Activated naive CD4-positive, alpha-beta T cell treated with anti-CD3 and anti-CD28 coated beads, Interleukin-2, amount 10 ng/mL, durations not matched to agents 7 days and 5 days (primary cell): ENCODE measurements around the gene PRDM7.

Experiments used
- CTCF ChIA-PET: fragments of 350-600 bp; sonication (Branson Sonifier 250); formaldehyde crosslinking; loops from one replicate; lab custom pipeline; 2021; ENCODE audit warnings: antibody characterized with exemption; lab: Charles Lee
- DNase-seq: peaks from one replicate; pipeline ENCODE4 v3.0.0-alpha.2; 2020
- H3K27ac Mint-ChIP-seq: one replicate; pipeline ENCODE4 v1.8.0; 2021; ENCODE audit warnings: mild to moderate bottlenecking, moderate library complexity, mixed read lengths
- H3K27me3 Mint-ChIP-seq: one replicate; pipeline ENCODE4 v1.8.0; 2021; ENCODE audit warnings: mild to moderate bottlenecking, mixed read lengths
- H3K36me3 Mint-ChIP-seq: one replicate; pipeline ENCODE4 v1.8.0; 2021; ENCODE audit warnings: mixed read lengths
- H3K4me1 Mint-ChIP-seq: one replicate; pipeline ENCODE4 v1.8.0; 2021; ENCODE audit warnings: mixed read lengths
- H3K4me3 Mint-ChIP-seq: one replicate; pipeline ENCODE4 v1.8.0; 2021; ENCODE audit warnings: mild to moderate bottlenecking, moderate library complexity, mixed read lengths
- H3K9me3 Mint-ChIP-seq: one replicate; pipeline ENCODE4 v1.8.0; 2021; ENCODE audit warnings: mixed read lengths

Gene PRDM7

GRCh38 chr16:90034504-90034903 lies 42.6 kb downstream of the PRDM7 start:
- CTCF ChIA-PET = no interaction called here
- H3K27ac Mint-ChIP-seq = no peak overlapping the region

DNA sequence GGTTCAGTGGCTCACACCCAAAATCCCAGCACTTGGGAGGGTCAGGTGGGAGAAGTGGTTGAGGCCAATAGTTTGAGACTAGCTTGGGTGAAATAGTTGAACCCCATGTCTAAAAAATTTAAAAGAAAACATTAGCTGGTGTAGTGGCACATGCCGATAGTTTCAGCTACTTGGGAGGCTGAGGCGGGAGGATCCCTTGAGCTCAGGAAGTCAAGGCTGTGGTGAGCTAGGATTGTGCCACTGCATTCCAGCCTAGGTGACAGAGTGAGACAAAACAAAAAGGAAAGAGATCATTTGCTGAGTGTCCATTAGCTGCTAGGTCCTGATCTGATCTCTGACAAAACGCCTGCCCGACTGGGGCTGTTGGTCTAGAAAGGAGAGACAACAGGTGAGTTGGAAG lies 43.7 kb downstream of the PRDM7 start:
- Mint-ChIP-seq H3K27me3 (no peaks in the 10 kb centered on the region), H3K4me3 (no peak overlapping the region), H3K4me1 (no peaks in the 10 kb centered on the region), H3K36me3 (peaks cover 3% of the 10 kb centered on the region), H3K9me3 (no peaks in the 10 kb centered on the region), H3K27ac (no peak overlapping the region)
- no peak for DNase-seq
- CTCF ChIA-PET = interaction anchor here (1.2 kb wide), 1 partner anchor 15 kb away, joined by 3 read pairs; no protein-coding TSS in a partner anchor

More at GRCh38 chr16:90034504-90034903, 42.6 kb downstream of the PRDM7 start:
- no peaks in the 10 kb centered on the region for H3K27me3 Mint-ChIP-seq
- peaks cover 3% of the 10 kb centered on the region for H3K36me3 Mint-ChIP-seq
- no peaks in the 10 kb centered on the region for H3K4me1 Mint-ChIP-seq
- H3K4me3 Mint-ChIP-seq = no peak overlapping the region
- DNase-seq = no peak
- H3K9me3 Mint-ChIP-seq = no peaks in the 10 kb centered on the region

DNA sequence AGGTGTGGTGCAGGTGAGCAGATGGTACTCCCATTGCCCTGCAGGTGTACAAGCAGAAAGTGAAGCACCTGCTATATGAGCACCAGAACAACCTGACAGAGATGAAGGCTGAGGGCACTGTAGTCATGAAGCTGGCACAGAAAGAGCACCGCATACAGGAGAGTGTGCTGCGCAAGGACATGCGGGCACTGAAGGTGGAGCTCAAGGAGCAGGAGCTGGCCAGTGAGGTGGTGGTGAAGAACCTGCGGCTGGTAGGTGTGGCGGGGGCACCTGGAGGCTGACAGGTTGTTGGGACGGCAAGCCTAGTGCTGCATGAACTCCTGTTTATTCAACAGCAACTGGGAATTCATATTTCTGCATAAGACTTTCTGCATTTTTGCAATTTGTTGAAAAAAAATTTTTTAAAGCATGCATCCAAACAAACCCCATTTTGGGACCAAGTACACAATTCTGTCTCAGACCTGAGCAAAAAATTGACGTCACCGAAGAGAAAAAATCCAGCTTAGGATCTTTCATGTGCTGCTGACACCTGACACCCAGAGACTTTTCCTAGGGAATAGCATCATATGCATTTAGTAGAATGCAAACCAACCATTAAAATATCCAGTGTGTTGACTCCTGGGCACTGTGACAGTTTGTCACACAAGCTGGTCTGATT lies 44.3 kb downstream of the PRDM7 start:
- Mint-ChIP-seq H3K4me3 (no peak overlapping the region), H3K4me1 (no peaks in the 10 kb centered on the region), H3K9me3 (no peaks in the 10 kb centered on the region), H3K27ac (peak overlapping the region; percentile 49), H3K36me3 (peaks cover 3% of the 10 kb centered on the region), H3K27me3 (no peaks in the 10 kb centered on the region)
- DNase-seq = no peak
- CTCF ChIA-PET = interaction anchor here (1.2 kb wide), 1 partner anchor 15 kb away, joined by 3 read pairs; no protein-coding TSS in a partner anchor

- no peaks in the 10 kb centered on the region for H3K27me3 Mint-ChIP-seq
- H3K9me3 Mint-ChIP-seq = no peaks in the 10 kb centered on the region
- CTCF ChIA-PET = no interaction called here
- H3K4me1 Mint-ChIP-seq = peaks cover 3% of the 10 kb centered on the region
- H3K4me3 Mint-ChIP-seq = no peak overlapping the region
- H3K36me3 Mint-ChIP-seq = peaks cover 3% of the 10 kb centered on the region
- no peak for DNase-seq
- H3K27ac Mint-ChIP-seq = peak overlapping the region; percentile 49
These were observed 45.0 kb downstream of the PRDM7 start for GRCh38 chr16:90031931-90032673.

DNA sequence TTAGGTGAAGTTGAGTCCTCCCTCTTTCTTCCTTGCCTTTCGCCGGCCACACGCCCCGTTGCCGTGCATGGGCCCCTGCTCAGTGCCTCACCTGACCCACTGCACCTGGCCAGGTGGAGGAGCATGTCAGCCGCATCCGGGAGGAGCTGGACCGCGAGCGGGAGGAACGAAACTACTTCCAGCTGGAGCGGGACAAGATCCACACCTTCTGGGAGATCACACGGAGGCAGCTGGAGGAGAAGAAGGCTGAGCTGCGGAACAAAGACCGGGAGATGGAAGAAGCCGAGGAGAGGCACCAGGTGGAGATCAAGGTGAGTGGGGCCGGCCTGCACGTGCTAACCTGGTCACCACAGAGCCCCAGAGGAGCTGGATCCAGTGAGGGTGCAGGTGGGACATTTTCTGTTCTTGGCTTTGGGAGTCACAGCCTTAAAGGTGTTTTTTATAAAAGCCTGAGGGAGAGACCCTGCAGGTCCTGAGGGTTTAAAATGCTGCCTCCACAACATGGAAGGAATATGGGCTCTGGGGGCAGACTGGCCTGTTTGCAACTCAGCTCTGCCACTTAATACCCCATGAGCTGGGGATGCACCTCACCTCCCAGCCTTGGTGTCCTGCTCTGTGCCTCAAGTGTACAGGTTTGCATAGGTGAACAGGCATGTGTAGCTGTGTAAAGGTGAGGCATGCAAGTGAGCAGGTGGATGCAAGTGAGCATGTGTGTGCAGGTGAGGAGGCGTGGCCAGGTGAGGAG lies 45.8 kb downstream of the PRDM7 start:
- Mint-ChIP-seq H3K4me1 (peaks cover 6% of the 10 kb centered on the region), H3K4me3 (no peak overlapping the region), H3K27ac (no peak overlapping the region), H3K27me3 (no peaks in the 10 kb centered on the region), H3K9me3 (no peaks in the 10 kb centered on the region), H3K36me3 (peaks cover 3% of the 10 kb centered on the region)
- DNase-seq = no peak
- CTCF ChIA-PET = no interaction called here

DNA sequence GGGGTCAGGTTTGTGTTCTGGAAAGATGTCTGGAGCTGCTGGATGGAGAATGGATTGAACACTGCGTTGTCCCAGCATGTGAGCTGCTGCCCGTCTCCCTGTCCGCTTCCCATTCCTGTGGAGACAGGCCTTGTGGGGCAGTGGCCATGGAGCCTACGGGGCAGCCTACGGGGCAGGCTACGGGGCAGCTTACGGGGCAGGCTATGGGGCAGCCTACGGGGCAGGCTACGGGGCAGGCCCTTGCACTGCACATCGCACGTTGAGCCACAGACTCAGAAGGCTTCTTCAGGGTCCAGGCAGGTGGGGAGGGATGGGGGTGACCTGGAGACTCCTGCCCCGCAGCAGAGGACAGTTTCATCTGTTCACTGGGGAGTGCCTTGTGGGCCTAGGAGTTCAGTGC lies 48.1 kb downstream of the PRDM7 start:
- Mint-ChIP-seq H3K4me3 (no peak overlapping the region), H3K27me3 (no peaks in the 10 kb centered on the region), H3K27ac (no peak overlapping the region), H3K9me3 (no peaks in the 10 kb centered on the region), H3K4me1 (peaks cover 15% of the 10 kb centered on the region), H3K36me3 (peaks cover 3% of the 10 kb centered on the region)
- CTCF ChIA-PET = no interaction called here
- no peak for DNase-seq

GRCh38 chr16:90027611-90028010 lies 49.5 kb downstream of the PRDM7 start:
- CTCF ChIA-PET = no interaction called here
- H3K36me3 Mint-ChIP-seq = peaks cover 3% of the 10 kb centered on the region
- no peak overlapping the region for H3K27ac Mint-ChIP-seq
- H3K4me1 Mint-ChIP-seq = peaks cover 19% of the 10 kb centered on the region
- no peaks in the 10 kb centered on the region for H3K9me3 Mint-ChIP-seq
- no peak for DNase-seq
- no peak overlapping the region for H3K4me3 Mint-ChIP-seq
- peaks cover 3% of the 10 kb centered on the region for H3K27me3 Mint-ChIP-seq

DNA sequence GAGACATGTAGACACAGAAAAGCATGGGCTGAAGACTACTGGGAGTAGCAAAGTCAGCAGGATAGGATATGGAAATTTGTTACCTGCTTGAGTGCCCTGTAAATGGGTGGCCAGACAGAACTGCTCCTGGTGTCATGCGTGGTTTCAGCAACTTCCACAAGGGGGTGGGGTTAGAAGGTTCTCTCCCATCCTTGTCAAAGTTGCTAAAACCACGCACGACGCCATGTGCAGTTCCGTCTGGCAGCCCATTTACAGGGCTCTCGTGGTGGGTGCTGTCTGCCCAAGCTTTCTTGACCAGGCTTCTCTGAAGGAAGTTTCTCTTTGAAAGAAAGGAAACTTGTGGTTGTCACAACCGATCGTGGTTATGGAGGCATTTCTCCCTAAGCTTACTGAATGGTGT lies 51.0 kb downstream of the PRDM7 start:
- peaks cover 13% of the 10 kb centered on the region for H3K27me3 Mint-ChIP-seq
- H3K4me1 Mint-ChIP-seq = peaks cover 30% of the 10 kb centered on the region
- no peak overlapping the region for H3K4me3 Mint-ChIP-seq
- peaks cover 4% of the 10 kb centered on the region for H3K36me3 Mint-ChIP-seq
- H3K9me3 Mint-ChIP-seq = peaks cover 2% of the 10 kb centered on the region
- CTCF ChIA-PET = no interaction called here
- no peak overlapping the region for H3K27ac Mint-ChIP-seq
- no peak for DNase-seq

DNA sequence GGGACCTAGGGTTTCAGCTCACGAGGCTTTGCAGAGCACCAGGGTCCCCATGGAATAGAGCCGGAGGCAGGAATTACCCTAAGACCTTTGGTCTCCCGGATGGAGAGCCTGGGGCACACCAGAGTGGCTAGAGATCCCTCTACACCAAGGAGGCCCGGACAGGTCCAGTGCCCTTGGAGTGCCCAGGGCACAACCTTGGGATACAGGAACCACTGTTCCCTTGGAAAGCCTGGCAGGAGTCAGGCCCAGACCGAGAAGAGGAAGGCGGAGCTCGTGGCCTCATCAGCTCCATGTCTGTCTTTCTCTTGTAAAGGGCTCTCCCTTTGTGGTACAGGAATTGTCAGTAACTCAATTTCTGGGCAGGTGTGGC lies 54.1 kb downstream of the PRDM7 start:
- peaks cover 2% of the 10 kb centered on the region for H3K9me3 Mint-ChIP-seq
- no peak overlapping the region for H3K27ac Mint-ChIP-seq
- H3K4me1 Mint-ChIP-seq = peaks cover 39% of the 10 kb centered on the region
- DNase-seq = no peak
- H3K4me3 Mint-ChIP-seq = peak overlapping the region; percentile 73
- H3K27me3 Mint-ChIP-seq = peaks cover 38% of the 10 kb centered on the region
- CTCF ChIA-PET = no interaction called here
- H3K36me3 Mint-ChIP-seq = peaks cover 4% of the 10 kb centered on the region

DNA sequence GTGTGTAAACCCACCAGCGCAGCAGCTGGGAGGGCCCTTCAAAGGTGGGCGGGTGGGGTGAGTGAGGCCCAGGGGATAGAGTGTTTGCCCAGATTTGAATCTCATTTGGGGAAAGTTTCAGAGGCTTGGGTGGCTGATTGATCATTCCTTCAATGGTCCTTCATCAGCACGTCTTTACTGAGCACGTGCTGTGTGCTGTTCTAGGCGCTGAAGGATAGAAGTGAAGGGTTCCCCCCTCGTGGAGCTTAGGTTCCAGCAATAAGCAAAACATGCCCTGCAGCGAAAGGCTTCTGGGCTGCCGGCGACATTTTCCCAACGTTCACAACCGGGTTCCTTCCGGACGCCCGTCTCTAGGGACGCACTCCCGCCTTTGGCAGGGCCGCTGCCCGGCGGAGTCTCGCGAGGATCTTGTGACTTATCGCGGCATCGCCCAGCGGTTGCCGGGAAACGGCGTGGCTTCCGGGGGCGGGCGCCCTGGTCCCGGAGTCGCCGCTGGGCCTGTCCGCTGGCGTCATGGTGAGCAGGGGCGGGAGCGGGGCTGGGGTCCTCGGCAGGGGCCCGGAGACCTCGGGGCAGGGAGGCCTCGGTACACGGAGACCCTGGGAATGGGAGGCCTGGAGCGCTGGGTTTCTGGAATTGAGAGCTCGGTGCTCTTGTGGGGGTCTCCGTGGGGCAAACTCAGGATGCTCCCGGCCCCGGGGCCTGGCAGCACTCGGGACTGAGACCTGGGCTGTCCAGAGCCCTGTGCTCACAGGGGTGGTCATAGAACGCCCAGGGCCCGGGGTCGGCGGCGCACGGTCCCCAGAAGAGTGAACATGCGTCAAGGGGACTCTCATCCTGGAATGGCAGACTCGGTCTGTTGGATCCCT lies 54.7 kb downstream of the PRDM7 start:
- peaks cover 4% of the 10 kb centered on the region for H3K36me3 Mint-ChIP-seq
- DNase-seq = peak; percentile 91
- CTCF ChIA-PET = no interaction called here
- peaks cover 39% of the 10 kb centered on the region for H3K4me1 Mint-ChIP-seq
- peaks cover 44% of the 10 kb centered on the region for H3K27me3 Mint-ChIP-seq
- H3K9me3 Mint-ChIP-seq = peaks cover 2% of the 10 kb centered on the region
- peak overlapping the region; percentile 73 for H3K4me3 Mint-ChIP-seq
- no peak overlapping the region for H3K27ac Mint-ChIP-seq

DNA sequence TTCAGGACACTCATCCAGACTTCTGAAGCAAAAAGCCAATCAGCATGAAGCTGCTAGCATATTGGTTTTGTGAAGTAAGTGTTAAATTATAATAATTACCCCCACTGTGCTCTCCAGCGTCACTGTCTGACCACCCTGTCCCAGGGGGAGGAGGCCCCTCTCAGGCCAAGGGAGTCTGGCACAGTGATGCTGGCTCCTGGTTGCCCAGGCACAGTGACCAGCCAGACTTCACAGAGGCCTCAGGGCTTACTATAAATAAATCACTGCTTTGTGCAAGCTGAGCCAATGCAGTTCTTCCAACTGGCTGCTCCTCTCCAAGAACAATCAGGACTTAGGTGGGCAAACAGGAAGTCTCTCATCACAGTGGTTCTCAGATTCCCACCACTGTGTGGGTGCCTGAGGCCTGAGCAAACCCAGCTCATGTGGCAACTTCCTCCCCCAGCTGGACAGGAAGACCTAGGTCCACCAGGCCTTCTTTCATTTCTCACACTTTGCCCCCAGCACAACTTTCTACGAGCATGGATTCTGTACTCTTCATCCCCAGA lies 56.2 kb downstream of the PRDM7 start:
- H3K36me3 Mint-ChIP-seq = peaks cover 4% of the 10 kb centered on the region
- CTCF ChIA-PET = interaction anchor here (1.0 to 1.7 kb wide), 4 partner anchors 22 to 157 kb away, joined by 3 to 6 read pairs (median 5); no protein-coding TSS in a partner anchor
- DNase-seq = no peak
- no peak overlapping the region for H3K27ac Mint-ChIP-seq
- peak overlapping the region; percentile 21 for H3K4me3 Mint-ChIP-seq
- H3K27me3 Mint-ChIP-seq = peaks cover 60% of the 10 kb centered on the region
- H3K4me1 Mint-ChIP-seq = peaks cover 29% of the 10 kb centered on the region
- peaks cover 2% of the 10 kb centered on the region for H3K9me3 Mint-ChIP-seq

GRCh38 chr16:90020260-90020837 lies 56.8 kb downstream of the PRDM7 start:
- CTCF ChIA-PET = interaction anchor here (1.0 to 1.7 kb wide), 4 partner anchors 21 to 157 kb away, joined by 3 to 6 read pairs (median 5); no protein-coding TSS in a partner anchor
- Mint-ChIP-seq H3K4me1 (peaks cover 28% of the 10 kb centered on the region), H3K9me3 (peaks cover 2% of the 10 kb centered on the region), H3K4me3 (peak overlapping the region; percentile 56), H3K27me3 (peaks cover 60% of the 10 kb centered on the region), H3K27ac (no peak overlapping the region), H3K36me3 (peaks cover 4% of the 10 kb centered on the region)
- no peak for DNase-seq
